ENCODE data around the gene YKT6. TPM values are rescaled to one million over a fixed set of nuclear protein-coding genes. Genes with fewer than 3 reads are reported as not detected.
"Not testable (repeated sequence)": the region's sequence is repeated elsewhere in the genome, so short reads cannot be mapped to it uniquely, and the experiment has no call there.

The YKT6 gene
- total RNA-seq, 1 experiment from 2014 or later, result 63.1 TPM

GRCh38 chr7:44163591-44163990 is 37.2 kb upstream of the YKT6 start:
- Histone ChIP-seq H3K4me2 (ENCODE audit: low read depth, low read length, poor library complexity, severe bottlenecking) (no peak overlapping the region), H3K27ac (ENCODE audit: low read length) (no peak overlapping the region), H3K9me2 (replicated peaks; ENCODE audit: insufficient read depth, low read length) (no peaks in the 10 kb centered on the region), H3K27me3 (ENCODE audit: low read length) (no peaks in the 10 kb centered on the region), H3K36me3 (ENCODE audit: insufficient read depth, low read length) (no peaks in the 10 kb centered on the region), H3K4me3 (ENCODE audit: low read length) (no peak overlapping the region), H2AFZ (ENCODE audit: low read length) (no peak overlapping the region), H4K20me1 (ENCODE audit: insufficient read depth, low read depth, low read length) (no peaks in the 10 kb centered on the region), H3K9me3 (ENCODE audit: low read length) (no peaks in the 10 kb centered on the region), H3K4me1 (ENCODE audit: low read length) (peaks cover 6% of the 10 kb centered on the region), H3K9ac (ENCODE audit: low read length) (no peak overlapping the region), H3K79me2 (ENCODE audit: low read length) (no peaks in the 10 kb centered on the region)
- DNase-seq, result no peak

GRCh38 chr7:44167920-44168319 is 32.9 kb upstream of the YKT6 start:
- Histone ChIP-seq H3K9me3 (ENCODE audit: low read length) (no peaks in the 10 kb centered on the region), H3K4me3 (ENCODE audit: low read length) (no peak overlapping the region), H2AFZ (ENCODE audit: low read length) (0 out of 2 replicates have a peak overlapping the region, but pooled peaks have one; percentile 29), H3K4me1 (ENCODE audit: low read length) (peaks cover 6% of the 10 kb centered on the region), H3K36me3 (ENCODE audit: insufficient read depth, low read length) (no peaks in the 10 kb centered on the region), H3K9ac (ENCODE audit: low read length) (no peak overlapping the region), H3K4me2 (ENCODE audit: low read depth, low read length, poor library complexity, severe bottlenecking) (no peak overlapping the region), H4K20me1 (ENCODE audit: insufficient read depth, low read depth, low read length) (no peaks in the 10 kb centered on the region), H3K9me2 (replicated peaks; ENCODE audit: insufficient read depth, low read length) (no peaks in the 10 kb centered on the region), H3K27me3 (ENCODE audit: low read length) (no peaks in the 10 kb centered on the region), H3K79me2 (ENCODE audit: low read length) (no peaks in the 10 kb centered on the region), H3K27ac (ENCODE audit: low read length) (no peak overlapping the region)
- peak; percentile 60 for DNase-seq

- not testable (repeated sequence) for H3K27me3 ChIP-seq (ENCODE audit: low read length); H3K4me3 ChIP-seq (ENCODE audit: low read length); H3K4me1 ChIP-seq (ENCODE audit: low read length); H2AFZ ChIP-seq (ENCODE audit: low read length); H3K9me2 ChIP-seq (replicated peaks; ENCODE audit: insufficient read depth, low read length); H3K27ac ChIP-seq (ENCODE audit: low read length); H3K4me2 ChIP-seq (ENCODE audit: low read depth, low read length, poor library complexity, severe bottlenecking); H3K79me2 ChIP-seq (ENCODE audit: low read length); DNase-seq; H3K9me3 ChIP-seq (ENCODE audit: low read length); H3K9ac ChIP-seq (ENCODE audit: low read length); H4K20me1 ChIP-seq (ENCODE audit: insufficient read depth, low read depth, low read length); H3K36me3 ChIP-seq (ENCODE audit: insufficient read depth, low read length)
Observed at GRCh38 chr7:44171901-44172300, 28.9 kb upstream of the YKT6 start.

GRCh38 chr7:44172352-44172751 is 28.4 kb upstream of the YKT6 start:
- no peak for DNase-seq
- Histone ChIP-seq H3K4me2 (ENCODE audit: low read depth, low read length, poor library complexity, severe bottlenecking) (no peak overlapping the region), H3K36me3 (ENCODE audit: insufficient read depth, low read length) (no peaks in the 10 kb centered on the region), H3K79me2 (ENCODE audit: low read length) (no peaks in the 10 kb centered on the region), H3K9me3 (ENCODE audit: low read length) (no peaks in the 10 kb centered on the region), H3K9me2 (replicated peaks; ENCODE audit: insufficient read depth, low read length) (no peaks in the 10 kb centered on the region), H3K27me3 (ENCODE audit: low read length) (no peaks in the 10 kb centered on the region), H3K4me3 (ENCODE audit: low read length) (no peak overlapping the region), H2AFZ (ENCODE audit: low read length) (no peak overlapping the region), H3K27ac (ENCODE audit: low read length) (no peak overlapping the region), H3K9ac (ENCODE audit: low read length) (no peak overlapping the region), H3K4me1 (ENCODE audit: low read length) (peaks cover 6% of the 10 kb centered on the region), H4K20me1 (ENCODE audit: insufficient read depth, low read depth, low read length) (no peaks in the 10 kb centered on the region)

GRCh38 chr7:44172803-44173424 is 27.9 kb upstream of the YKT6 start:
- DNase-seq, result no peak
- H4K20me1 ChIP-seq (ENCODE audit: insufficient read depth, low read depth, low read length), result no peaks in the 10 kb centered on the region
- H3K27me3 ChIP-seq (ENCODE audit: low read length), result no peaks in the 10 kb centered on the region
- no peak overlapping the region for H3K4me3 ChIP-seq (ENCODE audit: low read length)
- H3K9me3 ChIP-seq (ENCODE audit: low read length), result no peaks in the 10 kb centered on the region
- peaks cover 2% of the 10 kb centered on the region for H3K4me1 ChIP-seq (ENCODE audit: low read length)
- H3K9ac ChIP-seq (ENCODE audit: low read length), result no peak overlapping the region
- no peaks in the 10 kb centered on the region for H3K36me3 ChIP-seq (ENCODE audit: insufficient read depth, low read length)
- no peak overlapping the region for H2AFZ ChIP-seq (ENCODE audit: low read length)
- no peaks in the 10 kb centered on the region for H3K79me2 ChIP-seq (ENCODE audit: low read length)
- H3K27ac ChIP-seq (ENCODE audit: low read length), result no peak overlapping the region
- H3K9me2 ChIP-seq (replicated peaks; ENCODE audit: insufficient read depth, low read length), result no peaks in the 10 kb centered on the region
- H3K4me2 ChIP-seq (ENCODE audit: low read depth, low read length, poor library complexity, severe bottlenecking), result no peak overlapping the region

- no peak overlapping the region for H2AFZ ChIP-seq (ENCODE audit: low read length)
- H3K4me2 ChIP-seq (ENCODE audit: low read depth, low read length, poor library complexity, severe bottlenecking), result no peak overlapping the region
- no peak for DNase-seq
- H4K20me1 ChIP-seq (ENCODE audit: insufficient read depth, low read depth, low read length), result no peaks in the 10 kb centered on the region
- H3K27ac ChIP-seq (ENCODE audit: low read length), result no peak overlapping the region
- no peaks in the 10 kb centered on the region for H3K4me1 ChIP-seq (ENCODE audit: low read length)
- no peak overlapping the region for H3K9ac ChIP-seq (ENCODE audit: low read length)
- no peaks in the 10 kb centered on the region for H3K9me3 ChIP-seq (ENCODE audit: low read length)
- no peaks in the 10 kb centered on the region for H3K9me2 ChIP-seq (replicated peaks; ENCODE audit: insufficient read depth, low read length)
- H3K79me2 ChIP-seq (ENCODE audit: low read length), result no peaks in the 10 kb centered on the region
- H3K4me3 ChIP-seq (ENCODE audit: low read length), result no peak overlapping the region
- H3K27me3 ChIP-seq (ENCODE audit: low read length), result no peaks in the 10 kb centered on the region
- no peaks in the 10 kb centered on the region for H3K36me3 ChIP-seq (ENCODE audit: insufficient read depth, low read length)
Observed at GRCh38 chr7:44173911-44174693, 26.7 kb upstream of the YKT6 start.

GRCh38 chr7:44174694-44174948 is 26.2 kb upstream of the YKT6 start:
- not testable (repeated sequence) for H3K9me2 ChIP-seq (replicated peaks; ENCODE audit: insufficient read depth, low read length); DNase-seq; H3K79me2 ChIP-seq (ENCODE audit: low read length); H3K4me2 ChIP-seq (ENCODE audit: low read depth, low read length, poor library complexity, severe bottlenecking); H3K9me3 ChIP-seq (ENCODE audit: low read length); H3K36me3 ChIP-seq (ENCODE audit: insufficient read depth, low read length); H3K4me3 ChIP-seq (ENCODE audit: low read length); H3K27me3 ChIP-seq (ENCODE audit: low read length); H4K20me1 ChIP-seq (ENCODE audit: insufficient read depth, low read depth, low read length); H3K9ac ChIP-seq (ENCODE audit: low read length); H2AFZ ChIP-seq (ENCODE audit: low read length); H3K27ac ChIP-seq (ENCODE audit: low read length); H3K4me1 ChIP-seq (ENCODE audit: low read length)

GRCh38 chr7:44175730-44176129 is 25.0 kb upstream of the YKT6 start:
- Histone ChIP-seq H4K20me1 (ENCODE audit: insufficient read depth, low read depth, low read length) (no peaks in the 10 kb centered on the region), H3K4me3 (ENCODE audit: low read length) (no peak overlapping the region), H3K4me2 (ENCODE audit: low read depth, low read length, poor library complexity, severe bottlenecking) (no peak overlapping the region), H3K27ac (ENCODE audit: low read length) (no peak overlapping the region), H3K9me2 (replicated peaks; ENCODE audit: insufficient read depth, low read length) (no peaks in the 10 kb centered on the region), H3K4me1 (ENCODE audit: low read length) (no peaks in the 10 kb centered on the region), H3K27me3 (ENCODE audit: low read length) (no peaks in the 10 kb centered on the region), H3K9ac (ENCODE audit: low read length) (no peak overlapping the region), H3K36me3 (ENCODE audit: insufficient read depth, low read length) (no peaks in the 10 kb centered on the region), H3K79me2 (ENCODE audit: low read length) (no peaks in the 10 kb centered on the region), H3K9me3 (ENCODE audit: low read length) (no peaks in the 10 kb centered on the region), H2AFZ (ENCODE audit: low read length) (no peak overlapping the region)
- no peak for DNase-seq

All from Karpas-422 (cell line).